Fibroblast of lung (primary cell): Measurements from ENCODE around the gene ACOXL. TPM values are rescaled to one million over a fixed set of nuclear protein-coding genes. Genes with fewer than 3 reads are reported as not detected.

ENCODE experiments used
- DNase-seq, 2 donors: peaks; one replicate each; pipeline versions ENCODE4 v3.0.0 to v3.0.0-alpha.2; 2010; ENCODE audit warnings: low read depth in 2 of 2
- H2AFZ ChIP-seq: 2 replicates; pipeline ENCODE4 v1.5.1; 2012; ENCODE audit warnings: low read length, control low read depth, inconsistent platforms
- H3K27ac ChIP-seq: 2 replicates; pipeline ENCODE4 v1.5.1; 2011; ENCODE audit warnings: low read length, control low read depth; ENCODE audit not compliant: insufficient read depth
- H3K27me3 ChIP-seq: 2 replicates; pipeline ENCODE4 v1.5.1; 2011; ENCODE audit warnings: mild to moderate bottlenecking, low read length; ENCODE audit not compliant: control insufficient read depth, insufficient read depth
- H3K36me3 ChIP-seq: 2 replicates; pipeline ENCODE4 v1.5.1; 2011; ENCODE audit warnings: low read length; ENCODE audit not compliant: control insufficient read depth, insufficient read depth
- H3K4me1 ChIP-seq: 2 replicates; pipeline ENCODE4 v1.5.1; 2011; ENCODE audit warnings: low read length; ENCODE audit not compliant: control insufficient read depth, insufficient read depth; ENCODE audit errors: extremely low read depth
- H3K4me2 ChIP-seq: 2 replicates; pipeline ENCODE4 v1.5.1; 2011; ENCODE audit warnings: low read length, control low read depth; ENCODE audit not compliant: insufficient read depth; ENCODE audit errors: extremely low read depth
- H3K4me3 ChIP-seq, 4 experiments: fragments of 200-600 bp in 1 of 4; sonication (generic) in 1 of 4; replicated peaks in 1 of 4; 2 replicates each; pipeline ENCODE4 v1.5.1; 2011 to 2016; ENCODE audit warnings: low read length in 4 of 4, low read depth in 3 of 4, mild to moderate bottlenecking in 3 of 4, control low read depth in 2 of 4, inconsistent platforms in 1 of 4, mixed read lengths in 1 of 4; ENCODE audit not compliant: insufficient read depth in 1 of 4; ENCODE audit errors: control extremely low read depth in 1 of 4
- H3K79me2 ChIP-seq: 2 replicates; pipeline ENCODE4 v1.5.1; 2012; ENCODE audit warnings: mild to moderate bottlenecking, low read length, inconsistent platforms; ENCODE audit not compliant: control insufficient read depth, insufficient read depth
- H3K9ac ChIP-seq: 2 replicates; pipeline ENCODE4 v1.5.1; 2011; ENCODE audit warnings: mild to moderate bottlenecking, low read length, control low read depth; ENCODE audit not compliant: insufficient read depth
- H3K9me3 ChIP-seq: 2 replicates; pipeline ENCODE4 v1.5.1; 2012; ENCODE audit warnings: low read depth, low read length; ENCODE audit not compliant: control insufficient read depth, insufficient read depth
- H4K20me1 ChIP-seq: 2 replicates; pipeline ENCODE4 v1.5.1; 2011; ENCODE audit warnings: low read length; ENCODE audit not compliant: control insufficient read depth, insufficient read depth; ENCODE audit errors: extremely low read depth
- CTCF ChIP-seq, 2 donors: IDR thresholded peaks in 1 of 2; conservative IDR thresholded peaks in 1 of 2; 1 replicate in 1 of 2; 2 replicates in 1 of 2; pipeline ENCODE4 v1.5.1; 2011 to 2012; ENCODE audit warnings: low read length in 2 of 2, control low read depth in 1 of 2, inconsistent platforms in 1 of 2, low read depth in 1 of 2, mild to moderate bottlenecking in 1 of 2
- EZH2 ChIP-seq: IDR thresholded peaks from 2 replicates; pipeline ENCODE4 v1.5.1; 2012; ENCODE audit warnings: low read length, control low read depth, mild to moderate bottlenecking; ENCODE audit errors: missing control alignments
- polyA plus RNA-seq, 2 donors: library from polyadenylated mRNA; depleted of rRNA in 1 of 2; stranded (reverse) in 1 of 2; unstranded in 1 of 2; fragments of >200 nt; gene quantifications; 2 replicates each; pipeline ENCODE4 v1.2.1, GENCODE V29; 2011 to 2012; ENCODE audit warnings: missing spikeins in 1 of 2
- total RNA-seq: library from RNA; depleted of rRNA; stranded (reverse); fragments of >200 nt; gene quantifications from 2 replicates; pipeline ENCODE4 v1.2.1, GENCODE V29; 2014

The ACOXL gene
- total and polyA plus RNA-seq, 2 donors (not counting 1 experiment from before 2014, with no cell fraction given) = not detected

DNA sequence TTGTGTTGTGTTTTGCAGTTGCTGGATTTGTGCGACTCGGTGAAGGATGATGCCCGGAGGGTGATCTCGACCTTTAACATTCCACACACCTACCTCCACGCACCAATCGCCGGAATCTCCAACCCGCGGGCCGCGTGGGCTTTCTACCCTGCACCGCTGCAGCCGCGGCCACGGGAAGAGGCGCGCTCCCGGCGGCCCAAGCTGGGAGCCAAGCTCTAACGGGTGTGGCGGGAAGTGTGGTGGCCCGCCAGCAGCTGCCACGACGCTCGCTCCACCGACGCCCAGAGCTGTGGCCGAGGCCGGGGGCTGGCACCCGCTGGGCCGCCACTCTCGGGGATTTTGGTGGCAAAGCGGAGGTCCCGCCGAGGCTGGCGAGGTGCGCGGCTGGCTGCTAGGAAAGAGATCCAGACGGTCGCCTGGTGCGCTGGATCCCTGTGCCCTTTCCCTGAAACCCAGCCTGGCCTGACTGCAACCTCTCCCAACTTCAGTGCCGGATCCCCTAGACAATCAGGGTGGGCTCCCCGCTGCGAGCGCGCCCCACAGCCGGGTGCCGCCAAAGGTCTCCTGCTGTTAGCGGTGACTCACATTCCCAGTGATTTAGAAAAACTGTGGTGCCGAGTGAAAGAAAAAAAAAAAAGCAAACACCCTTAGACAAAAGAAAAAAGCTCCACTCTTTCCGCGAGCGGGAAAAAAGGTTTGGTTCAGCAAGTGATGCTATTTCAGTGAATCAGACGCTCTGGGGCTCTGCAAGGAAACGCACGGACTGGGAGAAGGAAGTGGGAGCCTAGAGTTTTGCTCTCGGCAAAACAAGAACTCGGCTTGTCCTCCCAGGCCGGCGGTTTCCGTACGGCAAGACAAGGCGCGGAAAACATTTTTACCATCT, 385.5 kb downstream of the ACOXL start:
- Histone ChIP-seq H4K20me1 (no peaks in the 10 kb centered on the region), H3K27ac (no peak overlapping the region), H2AFZ (peak overlapping the region; percentile 19), H3K4me1 (peaks cover 5% of the 10 kb centered on the region), H3K4me2 (peak overlapping the region; percentile 99), H3K4me3 (peak overlapping the region; percentile 38 to 66 (median 48)), H3K36me3 (no peaks in the 10 kb centered on the region), H3K27me3 (peaks cover 16% of the 10 kb centered on the region), H3K79me2 (no peaks in the 10 kb centered on the region), H3K9ac (no peak overlapping the region), H3K9me3 (no peaks in the 10 kb centered on the region)
- TF ChIP-seq EZH2 (peak; percentile 50), CTCF (conservative IDR thresholded peaks at IDR 0.05 in 1 of 2, IDR thresholded peaks at IDR 0.05 in 1 of 2; ENCODE audit: low read depth in 1 of 2, low read length in 2 of 2) (no peak)
- DNase-seq = peak; percentile 73 to 78

GRCh38 chr2:111118481-111118980, 386.2 kb downstream of the ACOXL start:
- no peaks in the 10 kb centered on the region for H3K9me3 ChIP-seq
- H3K27me3 ChIP-seq = peaks cover 15% of the 10 kb centered on the region
- H2AFZ ChIP-seq = no peak overlapping the region
- H3K4me2 ChIP-seq = peak overlapping the region; percentile 34
- peak overlapping the region in 3 of 4 experiments; percentile 38 to 58 (median 50) for H3K4me3 ChIP-seq
- no peak overlapping the region for H3K27ac ChIP-seq
- H3K4me1 ChIP-seq = peaks cover 5% of the 10 kb centered on the region
- H3K79me2 ChIP-seq = no peaks in the 10 kb centered on the region
- no peaks in the 10 kb centered on the region for H4K20me1 ChIP-seq
- no peak for TF ChIP-seq EZH2
- TF ChIP-seq CTCF (conservative IDR thresholded peaks at IDR 0.05 in 1 of 2, IDR thresholded peaks at IDR 0.05 in 1 of 2; ENCODE audit: low read depth in 1 of 2, low read length in 2 of 2) = no peak
- no peaks in the 10 kb centered on the region for H3K36me3 ChIP-seq
- no peak for DNase-seq
- H3K9ac ChIP-seq = no peak overlapping the region

DNA sequence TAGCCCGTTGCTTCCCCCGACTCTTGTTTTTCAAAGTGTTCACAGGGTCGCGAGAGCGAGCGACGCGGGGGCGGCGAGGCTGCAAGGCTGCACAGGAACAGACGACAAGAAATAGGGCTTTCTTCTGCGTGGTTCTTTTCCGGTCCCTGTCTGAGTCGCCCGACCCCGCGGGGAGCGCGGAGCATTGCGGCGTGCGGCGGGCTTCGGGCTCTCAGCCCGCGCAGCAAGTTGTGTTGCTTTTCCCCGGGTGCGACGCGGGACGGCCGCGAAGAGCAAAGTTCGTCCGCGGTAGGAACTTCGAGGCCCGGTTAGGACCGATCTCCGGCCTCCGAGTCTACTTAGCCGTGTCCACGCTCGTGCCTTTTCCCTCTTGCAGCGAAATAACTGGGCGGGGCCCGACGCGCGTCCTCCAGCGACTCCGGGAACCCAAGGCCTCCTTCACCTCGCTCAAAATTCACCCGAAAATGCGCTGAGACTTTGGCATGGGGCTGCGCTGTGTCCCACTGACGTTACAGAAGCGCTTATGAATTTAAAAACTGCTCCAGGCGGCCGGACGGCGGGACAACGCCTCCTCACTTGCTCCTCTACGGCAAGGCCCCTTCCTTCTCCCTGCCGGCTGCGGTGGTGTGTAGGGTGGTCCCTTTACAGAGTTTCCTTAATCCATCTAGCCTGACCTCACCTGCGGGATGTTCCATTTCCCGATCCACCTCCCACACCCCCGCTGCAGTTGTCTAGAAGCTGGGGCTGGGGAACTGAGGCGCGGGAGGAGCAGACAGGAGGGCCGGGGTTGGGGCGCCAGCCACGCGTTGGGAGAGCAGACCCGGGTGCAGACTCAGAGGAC, 386.8 kb downstream of the ACOXL start:
- Histone ChIP-seq H4K20me1 (no peaks in the 10 kb centered on the region), H3K9ac (no peak overlapping the region), H2AFZ (no peak overlapping the region), H3K36me3 (no peaks in the 10 kb centered on the region), H3K9me3 (no peaks in the 10 kb centered on the region), H3K4me3 (no peak overlapping the region), H3K27me3 (peaks cover 15% of the 10 kb centered on the region), H3K4me2 (no peak overlapping the region), H3K27ac (no peak overlapping the region), H3K79me2 (no peaks in the 10 kb centered on the region), H3K4me1 (peaks cover 5% of the 10 kb centered on the region)
- TF ChIP-seq EZH2 (peak; percentile 80), CTCF (conservative IDR thresholded peaks at IDR 0.05 in 1 of 2, IDR thresholded peaks at IDR 0.05 in 1 of 2; ENCODE audit: low read depth in 1 of 2, low read length in 2 of 2) (no peak)
- peak in 1 of 2 donors; percentile 15 for DNase-seq
